WERI-Rb-1 (cell line): ENCODE results near the gene LASP1NB.

Experiments
- DNase-seq: peaks from one replicate; pipeline ENCODE4 v3.0.0-alpha.2; 2020
- H3K27ac ChIP-seq: fragments of 250-450 bp; sonication (Bioruptor Pico); 2 replicates; pipeline ENCODE4 v1.5.1; 2020; ENCODE audit warnings: mild to moderate bottlenecking, moderate library complexity
- H3K27me3 ChIP-seq: fragments of 250-450 bp; sonication (Bioruptor Pico); 2 replicates; pipeline ENCODE4 v1.5.1; 2021; ENCODE audit warnings: mild to moderate bottlenecking, low read depth, moderate library complexity; ENCODE audit not compliant: insufficient read depth, severe bottlenecking
- H3K36me3 ChIP-seq: fragments of 250-450 bp; sonication (Bioruptor Pico); 2 replicates; pipeline ENCODE4 v1.5.1; 2020; ENCODE audit warnings: mild to moderate bottlenecking, moderate library complexity
- H3K4me3 ChIP-seq: 2 replicates; pipeline ENCODE4 v1.5.1; 2011; ENCODE audit warnings: low read depth, mild to moderate bottlenecking, control low read depth, low read length
- H3K9me3 ChIP-seq: fragments of 250-450 bp; sonication (Bioruptor Pico); 2 replicates; pipeline ENCODE4 v1.5.1; 2021; ENCODE audit warnings: mild to moderate bottlenecking, moderate library complexity; ENCODE audit not compliant: severe bottlenecking
- TF ChIP-seq, protein P1 (sequence below): IDR thresholded peaks from 2 replicates; pipeline ENCODE4 v1.5.1; 2011; ENCODE audit warnings: low read depth, mild to moderate bottlenecking, control low read depth, inconsistent platforms, low read length

LASP1NB gene

DNA sequence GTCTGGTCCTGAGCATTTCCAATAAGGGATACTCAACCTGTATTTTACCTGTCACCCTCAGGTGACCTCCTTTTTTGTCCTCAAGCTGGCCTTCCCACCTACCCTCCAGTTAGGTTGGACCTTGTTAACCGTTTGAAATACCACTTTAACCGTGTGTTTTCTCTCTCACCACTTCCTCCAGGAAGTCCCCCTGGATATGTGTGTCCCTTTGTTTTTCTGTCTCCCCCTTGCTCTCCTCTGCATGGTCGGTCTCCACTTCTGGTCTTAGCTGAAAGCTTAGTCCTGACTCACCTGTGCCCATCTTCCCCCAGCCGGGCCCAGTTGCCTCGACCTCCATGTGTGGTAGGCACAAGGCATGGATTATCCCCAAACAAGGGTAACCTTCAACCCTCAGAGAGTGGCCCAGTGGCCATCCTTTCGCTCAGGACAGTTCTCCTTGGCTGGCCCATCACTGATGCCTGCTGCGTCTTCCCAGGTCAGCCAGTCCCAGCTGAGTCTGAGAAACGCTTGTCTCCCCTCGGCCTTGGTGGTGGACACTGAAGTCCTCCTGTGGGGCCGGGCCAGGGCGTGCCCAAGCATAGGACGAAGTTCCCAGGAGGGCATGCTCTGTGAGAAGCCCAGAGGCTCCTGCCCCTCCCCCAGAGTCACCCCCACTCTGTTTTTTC lies 35.5 kb upstream of the LASP1NB start:
- no peaks in the 10 kb centered on the region for H3K9me3 ChIP-seq
- H3K27ac ChIP-seq: no peak overlapping the region
- H3K4me3 ChIP-seq: no peak overlapping the region
- no peaks in the 10 kb centered on the region for H3K27me3 ChIP-seq
- H3K36me3 ChIP-seq: peaks cover 21% of the 10 kb centered on the region
- TF ChIP-seq, protein P1, sequence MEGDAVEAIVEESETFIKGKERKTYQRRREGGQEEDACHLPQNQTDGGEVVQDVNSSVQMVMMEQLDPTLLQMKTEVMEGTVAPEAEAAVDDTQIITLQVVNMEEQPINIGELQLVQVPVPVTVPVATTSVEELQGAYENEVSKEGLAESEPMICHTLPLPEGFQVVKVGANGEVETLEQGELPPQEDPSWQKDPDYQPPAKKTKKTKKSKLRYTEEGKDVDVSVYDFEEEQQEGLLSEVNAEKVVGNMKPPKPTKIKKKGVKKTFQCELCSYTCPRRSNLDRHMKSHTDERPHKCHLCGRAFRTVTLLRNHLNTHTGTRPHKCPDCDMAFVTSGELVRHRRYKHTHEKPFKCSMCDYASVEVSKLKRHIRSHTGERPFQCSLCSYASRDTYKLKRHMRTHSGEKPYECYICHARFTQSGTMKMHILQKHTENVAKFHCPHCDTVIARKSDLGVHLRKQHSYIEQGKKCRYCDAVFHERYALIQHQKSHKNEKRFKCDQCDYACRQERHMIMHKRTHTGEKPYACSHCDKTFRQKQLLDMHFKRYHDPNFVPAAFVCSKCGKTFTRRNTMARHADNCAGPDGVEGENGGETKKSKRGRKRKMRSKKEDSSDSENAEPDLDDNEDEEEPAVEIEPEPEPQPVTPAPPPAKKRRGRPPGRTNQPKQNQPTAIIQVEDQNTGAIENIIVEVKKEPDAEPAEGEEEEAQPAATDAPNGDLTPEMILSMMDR: no peak
- DNase-seq: no peak

DNA sequence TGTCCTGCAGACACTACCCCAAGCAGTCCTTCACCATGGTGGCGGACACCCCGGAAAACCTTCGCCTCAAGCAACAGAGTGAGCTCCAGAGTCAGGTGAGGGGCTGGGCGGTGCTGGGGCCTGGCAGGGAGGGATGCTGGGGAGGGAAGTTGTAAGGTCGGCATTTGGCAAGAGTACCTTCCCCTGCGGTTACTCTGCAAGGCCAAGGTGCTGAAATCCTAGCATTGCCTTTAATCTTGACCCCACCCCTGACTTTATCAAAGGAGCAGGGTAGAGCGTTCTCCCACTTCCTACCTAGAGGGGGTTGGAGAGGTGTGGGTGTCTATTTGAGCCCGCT lies 35.0 kb upstream of the LASP1NB start:
- Histone ChIP-seq H3K27me3 (no peaks in the 10 kb centered on the region), H3K27ac (no peak overlapping the region), H3K4me3 (no peak overlapping the region), H3K9me3 (no peaks in the 10 kb centered on the region), H3K36me3 (peaks cover 17% of the 10 kb centered on the region)
- no peak for DNase-seq
- TF ChIP-seq, protein P1: no peak

DNA sequence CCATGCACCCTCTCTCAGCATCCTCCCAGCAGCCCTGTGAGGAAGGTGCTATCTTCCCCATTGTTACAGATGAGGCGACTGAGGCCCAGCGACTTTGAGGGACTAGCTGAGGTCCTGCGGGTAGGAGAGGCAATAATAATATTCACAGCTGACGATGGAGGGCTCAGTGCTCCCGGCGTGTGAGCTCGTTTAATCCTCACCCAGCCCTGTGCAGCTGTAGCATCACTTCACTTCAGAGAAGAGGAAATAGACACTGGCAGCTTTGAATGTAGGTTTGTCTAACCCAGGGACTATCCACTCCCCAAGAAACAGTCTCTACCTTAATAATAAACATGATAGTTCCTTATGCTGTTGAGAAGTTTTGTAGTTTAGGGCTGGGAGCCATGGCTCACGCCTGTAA lies 34.0 kb upstream of the LASP1NB start:
- Histone ChIP-seq H3K36me3 (peaks cover 17% of the 10 kb centered on the region), H3K27me3 (no peaks in the 10 kb centered on the region), H3K4me3 (no peak overlapping the region), H3K9me3 (no peaks in the 10 kb centered on the region), H3K27ac (no peak overlapping the region; the same call in 1 of the 2 replicates)
- DNase-seq: no peak
- TF ChIP-seq, protein P1: no peak

DNA sequence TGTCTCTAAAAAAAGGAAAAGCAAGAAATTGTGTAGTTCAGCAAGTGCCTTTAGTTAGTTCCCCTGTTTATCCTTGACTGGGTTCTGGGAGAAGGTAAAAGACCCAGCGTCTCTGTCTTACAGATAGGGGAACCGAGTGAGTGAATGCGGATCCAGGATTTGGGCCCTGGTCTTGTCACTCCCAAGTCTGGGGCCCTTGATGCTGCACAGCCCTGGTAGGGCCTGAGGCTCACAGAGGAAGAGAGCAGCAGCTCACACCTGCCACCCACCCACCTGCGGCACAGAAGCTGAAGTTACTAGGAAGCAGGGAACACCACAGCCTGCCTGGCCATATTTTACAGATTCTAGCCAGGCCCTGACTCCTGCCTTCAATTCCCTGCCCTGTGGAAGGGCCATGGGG lies 33.3 kb upstream of the LASP1NB start:
- DNase-seq: no peak
- Histone ChIP-seq H3K27ac (no peak overlapping the region), H3K36me3 (peaks cover 15% of the 10 kb centered on the region), H3K9me3 (no peaks in the 10 kb centered on the region), H3K27me3 (no peaks in the 10 kb centered on the region), H3K4me3 (no peak overlapping the region)
- TF ChIP-seq, protein P1: no peak

DNA sequence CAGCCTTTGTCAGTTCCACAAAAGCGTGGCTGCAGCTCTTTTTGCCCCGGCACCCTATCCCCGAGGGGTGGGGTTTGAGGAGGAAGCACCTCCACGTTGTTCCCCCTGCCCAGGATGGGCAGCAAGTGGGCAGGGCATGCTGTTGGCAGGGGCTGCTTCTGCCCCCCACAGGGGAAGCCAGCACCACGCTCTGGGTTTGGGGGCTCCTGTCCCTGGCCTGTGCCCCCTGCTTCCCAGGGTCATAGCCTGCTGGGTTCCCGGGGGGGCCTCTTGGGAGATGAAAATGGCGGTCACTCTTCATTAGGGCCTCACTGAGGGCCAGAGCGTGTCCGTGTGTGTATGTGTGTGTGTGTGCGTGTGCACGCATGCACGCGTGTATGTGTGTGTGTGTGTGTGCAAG lies 32.8 kb upstream of the LASP1NB start:
- DNase-seq: no peak
- no peaks in the 10 kb centered on the region for H3K27me3 ChIP-seq
- TF ChIP-seq, protein P1: no peak
- no peak overlapping the region for H3K27ac ChIP-seq
- H3K4me3 ChIP-seq: no peak overlapping the region
- H3K9me3 ChIP-seq: no peaks in the 10 kb centered on the region
- H3K36me3 ChIP-seq: peaks cover 15% of the 10 kb centered on the region

DNA sequence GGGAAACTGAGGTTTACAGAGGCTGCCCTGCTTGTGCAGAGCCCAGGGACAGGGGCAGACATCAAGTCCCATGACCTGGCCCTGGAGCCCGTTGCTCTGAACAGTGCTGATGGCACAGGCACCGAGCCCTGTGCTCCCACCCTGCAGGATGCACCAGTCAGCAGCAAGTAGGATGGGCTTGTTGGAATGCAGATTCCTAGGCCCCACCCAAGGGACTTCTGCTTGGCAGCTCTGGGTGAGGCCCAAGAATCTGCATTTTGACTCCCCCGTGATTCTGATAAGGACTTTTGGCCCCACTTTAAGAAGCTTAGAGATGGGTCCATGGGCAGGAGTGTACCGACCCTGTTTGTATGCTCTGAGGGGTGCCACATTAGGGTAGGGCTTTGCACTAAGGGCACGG lies 32.3 kb upstream of the LASP1NB start:
- DNase-seq: no peak
- TF ChIP-seq, protein P1: no peak
- Histone ChIP-seq H3K4me3 (no peak overlapping the region), H3K36me3 (peaks cover 15% of the 10 kb centered on the region), H3K27me3 (no peaks in the 10 kb centered on the region), H3K9me3 (no peaks in the 10 kb centered on the region), H3K27ac (no peak overlapping the region; the same call in 1 of the 2 replicates)
